Mucosa of descending colon (tissue), 3 donors: ENCODE data around the gene PRELID1. TPM values are rescaled to one million over a fixed set of nuclear protein-coding genes. Genes with fewer than 3 reads are reported as not detected.

ENCODE experiments used
- ATAC-seq: fragments of 200-7000 bp; cut with Tn5 transposase; one replicate; pipeline ENCODE4 v1.9.1; 2020; ENCODE audit warnings: mild to moderate bottlenecking, moderate library complexity
- DNase-seq, 3 donors: peaks; one replicate each; pipeline ENCODE4 v3.0.0-alpha.2; 2020
- H3K36me3 ChIP-seq: fragments of 200-600 bp; one replicate; pipeline ENCODE4 v1.8.0; 2021; ENCODE audit warnings: low read depth, mild to moderate bottlenecking
- H3K4me1 ChIP-seq: fragments of 200-600 bp; one replicate; pipeline ENCODE4 v1.8.0; 2021; ENCODE audit warnings: low read depth, mild to moderate bottlenecking
- H3K4me3 ChIP-seq: fragments of 200-600 bp; one replicate; pipeline ENCODE4 v1.8.0; 2021; ENCODE audit warnings: mild to moderate bottlenecking
- H3K9me3 ChIP-seq: fragments of 200-600 bp; one replicate; pipeline ENCODE4 v1.8.0; 2021; ENCODE audit warnings: mild to moderate bottlenecking
- CTCF ChIP-seq: fragments of 200-600 bp; IDR thresholded peaks from one replicate; pipeline ENCODE4 v1.8.0; 2022; ENCODE audit warnings: antibody characterized with exemption, mild to moderate bottlenecking
- intact Hi-C, 2 donors: fragments of 100-400 bp; cut with DNase I in 1 of 2; cut with micrococcal nuclease in 1 of 2; formaldehyde crosslinking; loops; one replicate each; pipeline versions ENCODE4 v1.11.0 to v1.11.1; 2022; cut with DNase I, micrococcal nuclease
- total RNA-seq, 3 donors: library from RNA; stranded (reverse); fragmentation: NEBNext Ultra II Directional in 2 of 3; extraction: Animal tissue kit (Norgen Biotek cat#: 25700) in 2 of 3; gene quantifications; one replicate each; pipeline versions ENCODE4 v1.2.1 to v1.2.4, GENCODE V29; 2021 to 2023
- donor health status: DM: no; HTN: no; CAD: no; lungs with moderate emphysema.
- donor health status: DM: no; HTN: no; CAD: no.
- donor health status: DM: no; HTN: yes; CAD: no.

The PRELID1 gene
- total RNA-seq, 3 donors from 2014 or later = 149 to 277 (median 171) TPM

- ATAC-seq (no peak), DNase-seq (peak in 1 of 3 donors; percentile 23)
- intact Hi-C loops = loop anchor here in 1 of 2 donors (10.0 kb wide), 1 partner anchor 49 kb away; no protein-coding TSS in a partner anchor
- Histone ChIP-seq H3K36me3 (peaks cover 3% of the 10 kb centered on the region), H3K4me1 (peaks cover 21% of the 10 kb centered on the region), H3K4me3 (no peak overlapping the region), H3K9me3 (no peaks in the 10 kb centered on the region)
- TF ChIP-seq CTCF = no peak
These were observed 11.8 kb downstream of the PRELID1 start for GRCh38 chr5:177315411-177315810.

- no peaks in the 10 kb centered on the region for H3K9me3 ChIP-seq
- ATAC-seq (no peak), DNase-seq (no peak)
- intact Hi-C loops = loop anchor here in 1 of 2 donors (10.0 kb wide), 1 partner anchor 49 kb away; no protein-coding TSS in a partner anchor
- H3K4me1 ChIP-seq = peaks cover 16% of the 10 kb centered on the region
- peaks cover 3% of the 10 kb centered on the region for H3K36me3 ChIP-seq
- no peak for TF ChIP-seq CTCF
- no peak overlapping the region for H3K4me3 ChIP-seq
These were observed 12.4 kb downstream of the PRELID1 start for GRCh38 chr5:177316005-177316404.

GRCh38 chr5:177317959-177318377 lies 14.4 kb downstream of the PRELID1 start:
- peak; percentile 82 for ATAC-seq
- peak; percentile 79 for TF ChIP-seq CTCF
- no peak overlapping the region for H3K4me3 ChIP-seq
- no peaks in the 10 kb centered on the region for H3K9me3 ChIP-seq
- DNase-seq = peak; percentile 60 to 91 (median 75)
- H3K36me3 ChIP-seq = no peaks in the 10 kb centered on the region
- intact Hi-C loops = loop anchor here in 1 of 2 donors (10.0 kb wide), 1 partner anchor 47 kb away; no protein-coding TSS in a partner anchor
- H3K4me1 ChIP-seq = peaks cover 2% of the 10 kb centered on the region

GRCh38 chr5:177319913-177320588 lies 16.5 kb downstream of the PRELID1 start:
- TF ChIP-seq CTCF = no peak
- DNase-seq (peak in 1 of 3 donors; percentile 23), ATAC-seq (peak; percentile 11)
- no peak overlapping the region for H3K4me3 ChIP-seq
- no peaks in the 10 kb centered on the region for H3K9me3 ChIP-seq
- no peaks in the 10 kb centered on the region for H3K4me1 ChIP-seq
- H3K36me3 ChIP-seq = no peaks in the 10 kb centered on the region
- intact Hi-C loops = loop anchor here in 1 of 2 donors (10.0 kb wide), 1 partner anchor 45 kb away; no protein-coding TSS in a partner anchor

GRCh38 chr5:177320879-177321278 lies 17.3 kb downstream of the PRELID1 start:
- no peak for TF ChIP-seq CTCF
- DNase-seq (peak in 1 of 3 donors; percentile 22), ATAC-seq (peak; percentile 20)
- peaks cover 6% of the 10 kb centered on the region for H3K4me1 ChIP-seq
- H3K4me3 ChIP-seq = no peak overlapping the region
- no peaks in the 10 kb centered on the region for H3K36me3 ChIP-seq
- intact Hi-C loops = no loop called here
- H3K9me3 ChIP-seq = no peaks in the 10 kb centered on the region
